Anterior cingulate cortex (tissue), 58 donors: ENCODE measurements around the gene TMEM191B.
"Not testable (repeated sequence)": the region's sequence is repeated elsewhere in the genome, so short reads cannot be mapped to it uniquely, and the experiment has no call there.

Source experiments
- DNase-seq, 58 donors: peaks; one replicate each; lab custom pipeline; 2025; lab: John Stamatoyannopoulos, UW

TMEM191B gene

GRCh38 chr22:18527752-18528596, at the start of gene TMEM191B:
Gene TMEM191B (plus strand): TSS chr22:18527802. CDS start chr22:18527981, 179 bp downstream.
- DNase-seq, result not testable (repeated sequence)

DNA sequence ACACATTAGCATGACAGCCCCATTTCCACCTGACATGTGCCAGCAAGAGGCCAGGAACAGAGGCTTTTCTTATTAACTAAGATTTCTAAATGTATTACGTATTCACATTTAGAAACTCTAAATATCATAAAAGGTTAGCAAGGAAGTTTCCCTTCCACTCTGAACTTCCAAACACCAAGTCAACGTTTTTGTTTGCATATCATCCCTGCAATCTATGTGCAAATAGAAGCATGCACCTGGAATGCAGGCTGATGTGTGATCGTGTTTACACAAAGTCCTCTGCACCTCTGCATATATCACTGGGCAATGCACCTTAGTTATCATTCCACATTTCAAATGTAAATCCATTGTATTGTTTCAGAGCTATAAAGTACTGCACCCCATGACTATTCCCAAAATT, 31.4 kb upstream of the TMEM191B start:
- DNase-seq, result not testable (repeated sequence)

DNA sequence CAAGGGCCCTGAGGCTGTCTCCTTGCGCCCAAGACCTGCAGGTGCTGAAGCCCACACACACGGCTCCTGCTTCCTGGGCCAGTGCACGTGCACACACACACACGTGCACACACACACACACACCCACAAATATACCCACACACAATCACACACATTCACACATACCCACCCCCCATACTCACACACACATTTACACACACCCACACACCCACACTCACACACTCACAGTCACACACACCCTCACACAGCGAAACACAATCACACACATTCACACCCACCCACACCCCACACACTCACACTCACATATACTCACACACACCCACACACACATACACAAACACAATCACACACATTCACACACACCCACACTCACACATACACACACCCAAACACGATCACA, 16.3 kb upstream of the TMEM191B start:
- not testable (repeated sequence) for DNase-seq

DNA sequence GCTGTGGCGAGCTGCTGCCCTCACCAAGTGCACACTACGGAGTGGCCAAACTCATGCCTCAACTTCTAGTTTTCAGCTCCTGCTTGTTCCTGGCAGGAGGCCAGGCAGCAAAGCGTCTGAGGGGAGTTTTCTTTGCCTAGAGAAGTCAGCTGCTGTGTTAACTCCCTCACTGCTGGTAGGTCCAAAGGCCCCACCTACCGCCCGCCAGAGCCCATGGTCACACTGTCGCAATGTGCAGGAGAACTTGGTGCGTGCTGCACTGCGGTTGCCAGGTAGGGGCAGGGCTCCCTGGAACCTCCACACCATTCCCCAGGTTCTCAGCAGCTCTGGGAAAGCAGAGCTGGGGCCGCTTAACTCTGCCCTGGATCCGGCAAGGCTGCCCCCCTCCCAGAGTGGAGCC, 15.2 kb upstream of the TMEM191B start:
- not testable (repeated sequence) for DNase-seq

DNA sequence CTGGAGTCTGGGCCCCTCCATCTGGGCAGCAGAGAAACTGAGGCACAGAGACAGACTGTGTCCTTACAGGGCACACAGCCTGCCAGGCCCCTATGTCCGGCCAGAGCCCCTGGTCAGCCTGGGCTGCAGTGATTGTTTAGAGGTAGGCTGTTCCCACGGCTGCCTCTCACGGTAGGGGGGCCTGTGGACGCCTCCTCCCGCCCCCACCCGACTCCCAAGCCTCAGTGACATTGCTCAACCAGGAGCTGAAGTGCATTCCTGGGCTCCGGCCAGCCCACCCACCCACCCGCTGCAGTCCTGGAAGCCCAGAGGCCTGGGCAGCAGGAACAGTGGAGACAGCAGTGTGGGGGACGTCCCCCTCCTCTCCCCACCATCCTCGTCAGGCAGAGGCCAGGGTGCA, 14.1 kb upstream of the TMEM191B start:
- DNase-seq, result not testable (repeated sequence)

GRCh38 chr22:18518061-18518460, 9.5 kb upstream of the TMEM191B start, which contains the start of gene GGTLC3:
Gene GGTLC3 (minus strand): TSS chr22:18518161. CDS start chr22:18517897, 264 bp downstream.
- DNase-seq, result not testable (repeated sequence)

- DNase-seq, result not testable (repeated sequence)
Measured at GRCh38 chr22:18522762-18523161, 4.8 kb upstream of the TMEM191B start.

DNA sequence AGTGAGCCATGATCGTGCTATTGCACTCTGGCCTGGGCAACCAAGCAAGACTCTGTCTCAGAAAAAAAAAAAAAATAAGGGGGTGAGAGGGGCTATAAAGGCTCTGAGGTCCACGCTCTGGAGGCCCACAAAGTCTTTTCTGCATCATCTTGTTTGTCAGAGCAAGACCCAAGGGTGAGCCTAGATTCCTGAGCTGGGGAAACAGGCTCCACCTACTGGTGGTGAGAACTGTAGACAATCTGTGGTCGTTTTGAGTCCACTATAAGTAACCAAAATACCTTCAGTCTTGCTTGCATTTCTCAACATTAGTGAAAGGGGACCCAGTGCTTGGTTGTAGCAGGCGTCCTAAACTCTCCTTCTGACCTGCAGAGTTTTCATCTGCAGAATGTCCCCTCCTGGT, 4.3 kb upstream of the TMEM191B start:
- DNase-seq, result not testable (repeated sequence)

- DNase-seq, result not testable (repeated sequence)
Measured at GRCh38 chr22:18528597-18529415, 1.2 kb downstream of the TMEM191B start.

DNA sequence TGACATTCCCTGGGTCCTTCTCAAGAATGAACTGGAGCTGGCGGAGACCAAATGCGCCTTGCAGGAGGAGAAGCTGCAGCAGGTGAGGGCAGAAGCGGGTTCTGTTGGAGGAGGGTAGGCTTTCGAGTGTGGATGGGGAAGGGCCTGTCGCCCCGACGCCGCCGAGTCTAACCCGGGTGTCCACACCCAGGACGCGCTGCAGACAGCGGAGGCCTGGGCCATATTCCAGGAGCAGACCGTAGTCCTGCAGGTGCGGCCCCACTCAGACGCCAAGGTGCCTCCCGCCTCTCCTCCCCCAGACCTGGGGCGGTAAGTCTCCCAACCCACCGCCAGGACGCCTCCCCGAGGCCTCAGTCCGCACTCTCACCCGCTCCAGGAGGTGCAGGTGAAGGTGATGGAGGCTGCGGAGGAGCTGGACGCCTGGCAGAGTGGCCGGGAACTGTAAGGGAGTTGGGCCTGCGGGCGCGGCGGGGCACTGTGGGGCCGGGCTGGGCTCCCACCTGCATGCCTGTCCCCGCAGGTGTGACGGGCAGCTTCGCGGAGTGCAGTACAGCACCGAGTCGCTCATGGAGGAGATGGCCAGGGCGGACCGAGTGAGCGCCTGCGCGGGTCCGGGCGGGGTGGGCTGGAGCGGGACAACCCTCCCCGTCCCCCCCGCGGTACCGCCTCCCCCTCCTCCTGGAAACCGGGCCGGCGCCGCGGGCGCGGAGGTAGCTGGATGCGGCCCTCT, 2.0 kb downstream of the TMEM191B start:
- DNase-seq, result not testable (repeated sequence)

GRCh38 chr22:18533633-18534032, 6.0 kb downstream of the TMEM191B start:
- not testable (repeated sequence) for DNase-seq

DNA sequence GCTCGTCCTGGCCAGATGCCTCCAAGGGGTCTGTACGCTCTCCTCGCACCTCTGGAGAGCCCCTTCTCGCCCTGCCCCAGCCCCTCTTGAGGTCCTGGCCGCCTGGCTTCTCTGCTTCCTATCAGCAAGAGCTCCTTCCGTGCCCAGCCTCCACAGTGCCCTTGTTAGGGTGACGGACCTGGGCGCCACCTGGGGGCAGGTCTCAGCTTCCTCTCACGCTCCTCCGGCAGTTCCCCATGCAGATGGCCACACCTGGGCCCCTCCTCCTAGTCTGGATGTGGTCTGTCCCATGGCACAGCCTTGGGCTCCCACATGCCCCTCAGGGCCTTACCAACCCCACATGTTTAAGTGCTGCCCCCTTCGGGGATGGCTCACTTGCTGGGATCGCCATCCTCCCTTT, 6.7 kb downstream of the TMEM191B start:
- DNase-seq, result not testable (repeated sequence)

DNA sequence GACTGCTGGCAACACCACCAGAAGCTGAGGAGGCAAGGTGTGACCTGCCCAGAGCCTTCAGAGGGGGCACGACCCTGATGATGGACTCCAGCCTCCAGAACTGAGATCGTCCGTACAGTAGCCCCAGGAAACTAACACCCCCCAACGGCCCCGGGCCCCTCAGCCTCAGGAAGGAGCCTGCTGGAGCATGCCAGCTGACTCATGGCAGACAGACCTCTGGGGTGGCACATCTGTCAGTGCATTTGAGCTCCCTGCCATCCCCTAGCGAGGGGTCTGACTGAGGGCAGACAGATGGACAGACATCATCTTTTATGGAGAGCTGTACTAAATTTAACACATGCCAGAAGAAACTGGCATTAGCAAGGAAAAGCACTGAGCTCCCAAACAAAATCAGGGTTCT, 12.4 kb downstream of the TMEM191B start:
- not testable (repeated sequence) for DNase-seq

DNA sequence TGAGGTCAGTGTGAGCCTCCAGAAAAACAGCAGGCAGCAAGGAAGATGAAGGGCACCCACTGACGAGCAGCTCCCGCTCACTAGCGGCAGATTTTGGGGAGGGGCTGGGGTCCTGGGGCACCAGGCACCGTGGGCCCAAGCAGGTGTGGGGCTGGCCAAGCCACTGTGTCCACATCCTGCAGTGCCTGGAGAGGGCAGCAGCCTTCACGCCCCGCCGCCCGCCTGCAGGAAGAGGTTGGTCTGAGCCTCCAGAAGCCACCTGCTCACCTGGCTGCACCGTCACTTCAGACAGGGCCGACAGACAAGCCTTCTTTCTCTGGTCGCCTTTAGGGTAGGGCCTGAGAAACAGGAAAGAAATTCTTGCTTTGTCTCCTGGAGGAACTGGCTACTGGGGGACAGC, 15.8 kb downstream of the TMEM191B start:
- not testable (repeated sequence) for DNase-seq

DNA sequence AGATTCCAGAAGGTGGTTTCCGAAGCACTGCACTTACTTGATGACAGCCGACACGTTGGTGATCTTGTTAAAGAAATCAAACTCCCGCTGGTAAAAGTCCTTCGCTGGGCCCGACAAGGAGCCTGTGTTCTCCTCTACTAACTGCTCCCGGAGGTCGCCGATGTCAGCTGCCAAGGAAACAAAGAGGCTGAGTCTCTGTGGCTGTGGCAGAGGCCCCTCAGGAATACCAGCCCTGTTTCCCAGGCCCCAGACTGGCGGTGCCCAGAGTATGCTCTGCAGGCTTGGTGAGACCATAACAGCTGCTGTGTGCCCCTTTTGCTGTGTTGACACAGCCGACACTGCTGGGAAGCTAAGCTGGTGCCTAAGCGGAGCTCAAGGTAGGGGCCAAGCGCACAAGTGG, 17.0 kb downstream of the TMEM191B start:
- not testable (repeated sequence) for DNase-seq

DNA sequence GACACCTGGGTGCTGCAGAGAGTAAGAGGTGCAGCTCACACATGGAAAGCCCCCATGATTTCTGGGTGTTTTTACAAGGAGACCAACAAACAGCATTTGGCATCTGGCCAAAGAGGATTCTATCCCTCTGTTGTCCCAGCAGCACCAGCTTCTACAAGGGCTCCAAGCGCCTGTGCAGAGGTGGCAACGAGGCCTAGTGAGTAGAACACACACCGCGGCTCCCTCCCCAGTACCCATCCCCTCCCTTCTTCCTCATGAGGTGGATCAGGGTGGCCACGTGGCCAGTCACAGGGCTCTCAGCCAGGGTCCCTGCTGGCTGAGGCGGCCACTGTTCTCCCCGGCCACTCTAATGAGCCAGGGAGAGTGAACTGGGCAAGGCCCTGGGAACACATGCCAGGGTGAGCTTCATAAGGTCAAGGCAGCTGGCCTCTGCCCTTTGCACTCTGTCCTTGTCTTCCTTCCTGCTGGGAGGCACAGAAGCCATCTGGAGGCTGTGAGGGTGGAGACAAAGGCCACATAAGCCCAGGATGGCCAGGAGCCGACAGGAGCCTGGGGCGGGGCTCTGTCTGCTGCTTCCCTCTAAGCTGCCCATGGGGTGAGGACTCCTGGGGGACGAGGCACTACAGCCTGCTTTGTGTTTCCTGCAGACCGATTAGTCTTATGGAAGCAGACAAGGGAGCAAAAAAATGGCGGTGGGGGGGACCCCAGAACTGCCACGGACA, 22.0 kb downstream of the TMEM191B start:
- not testable (repeated sequence) for DNase-seq

GRCh38 chr22:18551046-18551445, 23.4 kb downstream of the TMEM191B start:
- not testable (repeated sequence) for DNase-seq

GRCh38 chr22:18552839-18553597, 25.4 kb downstream of the TMEM191B start:
- not testable (repeated sequence) for DNase-seq
